Activated CD4-positive, alpha-beta T cell treated with anti-CD3 and anti-CD28 coated beads, Interleukin-2, amount 50 U/mL, for 1 hour (primary cell): ENCODE results near the gene SLC35C1.
"Not testable (repeated sequence)": the region's sequence is repeated elsewhere in the genome, so short reads cannot be mapped to it uniquely, and the experiment has no call there.

ENCODE experiments used
- DNase-seq: peaks from one replicate; pipeline ENCODE4 v3.0.0-alpha.2; 2020

Gene SLC35C1

GRCh38 chr11:45811571-45812290 lies 6.8 kb downstream of the SLC35C1 start:
- DNase-seq = no peak

- DNase-seq = no peak
Observed at GRCh38 chr11:45812581-45813548, 7.9 kb downstream of the SLC35C1 start.

- DNase-seq = no peak
Observed at GRCh38 chr11:45815747-45816146, 10.8 kb downstream of the SLC35C1 start.

GRCh38 chr11:45816614-45817013 lies 11.7 kb downstream of the SLC35C1 start:
- DNase-seq = no peak

- DNase-seq = no peak
Observed at GRCh38 chr11:45817191-45817590, 12.2 kb downstream of the SLC35C1 start.

GRCh38 chr11:45818961-45819605 lies 14.1 kb downstream of the SLC35C1 start:
- no peak for DNase-seq

- no peak for DNase-seq
Observed at GRCh38 chr11:45820211-45820857, 15.4 kb downstream of the SLC35C1 start.

GRCh38 chr11:45826492-45826891 lies 21.5 kb downstream of the SLC35C1 start:
- not testable (repeated sequence) for DNase-seq

GRCh38 chr11:45827123-45827522 lies 22.2 kb downstream of the SLC35C1 start:
- DNase-seq = no peak

- DNase-seq = no peak
Observed at GRCh38 chr11:45828996-45829395, 24.0 kb downstream of the SLC35C1 start.

- DNase-seq = no peak
Observed at GRCh38 chr11:45830596-45830995, 25.6 kb downstream of the SLC35C1 start.

GRCh38 chr11:45832811-45833441 lies 28.0 kb downstream of the SLC35C1 start:
- DNase-seq = no peak

GRCh38 chr11:45833761-45834160 lies 28.8 kb downstream of the SLC35C1 start:
- no peak for DNase-seq

- no peak for DNase-seq
Observed at GRCh38 chr11:45834298-45834756, 29.4 kb downstream of the SLC35C1 start.

GRCh38 chr11:45839204-45839603 lies 34.3 kb downstream of the SLC35C1 start:
- no peak for DNase-seq

- DNase-seq = not testable (repeated sequence)
Observed at GRCh38 chr11:45840251-45840650, 35.3 kb downstream of the SLC35C1 start.

GRCh38 chr11:45843158-45843924 lies 38.4 kb downstream of the SLC35C1 start:
- peak; percentile 88 for DNase-seq

GRCh38 chr11:45844822-45845578 lies 40.1 kb downstream of the SLC35C1 start:
- no peak for DNase-seq

- DNase-seq = no peak
Observed at GRCh38 chr11:45846174-45846675, 41.3 kb downstream of the SLC35C1 start.
